ENCODE measurements around the gene EFNA1.

EFNA1 gene

DNA sequence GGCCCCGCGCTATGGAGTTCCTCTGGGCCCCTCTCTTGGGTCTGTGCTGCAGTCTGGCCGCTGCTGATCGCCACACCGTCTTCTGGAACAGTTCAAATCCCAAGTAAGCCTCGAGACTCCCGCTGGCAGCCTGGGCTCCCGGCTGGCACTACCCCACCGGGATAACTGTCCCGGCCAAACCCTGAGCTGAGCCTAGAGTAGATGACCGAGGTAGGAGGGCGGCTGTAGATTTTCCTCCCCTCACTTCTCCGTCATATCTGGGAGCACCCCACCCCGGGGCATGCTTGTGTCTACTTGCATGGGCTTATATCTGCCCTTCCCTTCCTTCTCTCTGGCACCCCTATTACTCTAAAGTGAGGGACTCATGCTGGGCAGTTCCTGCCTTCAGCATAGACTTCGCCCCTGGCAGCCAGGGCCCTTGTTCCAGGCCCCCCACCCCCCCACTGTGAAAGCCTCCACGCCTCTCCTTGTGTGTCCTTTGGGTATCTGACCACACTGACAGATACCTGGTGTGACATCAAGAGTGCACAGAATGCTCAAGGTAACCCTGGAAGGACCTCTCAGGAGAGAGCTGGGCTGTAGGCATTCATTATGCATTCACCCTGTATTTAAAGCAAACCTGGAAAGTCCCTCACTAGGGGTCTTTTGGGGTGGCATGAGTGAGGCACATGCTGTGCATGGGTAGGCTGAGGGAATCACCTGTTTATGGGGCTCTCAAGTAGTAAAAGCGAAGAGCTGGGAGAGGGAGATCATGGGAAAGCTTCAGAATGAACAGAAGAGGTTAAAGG is 485 bp downstream of the EFNA1 start:
- no peak for TF ChIP-seq POLR2A (IDR thresholded peaks at IDR 0.05; ENCODE audit: low read depth, low read length)
- TF ChIP-seq TAF1 (IDR thresholded peaks at IDR 0.05; ENCODE audit: borderline replicate concordance, low read depth, low read length), result no peak
- no peak for TF ChIP-seq POLR2AphosphoS5 (IDR thresholded peaks at IDR 0.05; ENCODE audit: low read depth, low read length)
- FAIRE-seq, result no peak
- DNase-seq (ENCODE audit: insufficient read length), result no peak

DNA sequence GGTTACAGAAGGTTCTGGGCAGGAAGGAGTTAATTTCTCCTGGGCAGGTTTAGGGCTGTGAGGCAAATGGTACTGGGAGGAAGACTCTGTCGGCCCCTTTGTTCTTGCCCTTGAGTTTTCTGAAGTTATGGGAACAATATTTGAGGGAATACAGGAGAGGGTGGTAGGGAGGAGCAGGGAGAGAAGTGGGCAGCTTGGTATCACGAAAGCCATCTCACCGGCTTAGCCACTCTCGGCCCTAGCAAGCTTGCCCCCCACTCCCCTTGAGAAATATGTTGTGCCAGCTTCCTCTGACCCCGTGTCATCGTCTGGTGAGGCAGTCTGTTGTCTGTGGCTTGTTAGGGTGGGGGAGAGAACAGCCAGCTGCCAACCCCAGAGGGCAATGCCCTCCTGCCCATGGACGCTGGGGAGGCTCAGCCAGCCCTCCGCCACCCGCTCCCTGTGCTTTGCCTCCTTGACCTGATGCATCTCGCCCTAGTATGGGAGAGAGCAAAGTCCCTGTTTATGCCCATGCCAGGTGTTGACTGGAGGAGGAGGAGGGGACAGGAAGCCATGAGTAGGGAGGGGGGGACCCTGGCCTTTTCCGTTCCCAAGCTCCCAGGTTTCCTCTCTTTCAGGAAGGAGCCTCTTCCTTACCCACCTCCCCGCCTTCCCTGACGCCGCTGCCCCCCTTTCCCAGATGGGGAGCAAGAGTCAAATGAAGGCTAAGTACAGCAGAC is 1.2 kb downstream of the EFNA1 start:
- DNase-seq (ENCODE audit: insufficient read length), result no peak
- FAIRE-seq, result no peak
- TF ChIP-seq POLR2AphosphoS5 (IDR thresholded peaks at IDR 0.05; ENCODE audit: low read depth, low read length) (no peak), POLR2A (IDR thresholded peaks at IDR 0.05; ENCODE audit: low read depth, low read length) (no peak), TAF1 (IDR thresholded peaks at IDR 0.05; ENCODE audit: borderline replicate concordance, low read depth, low read length) (no peak)

- no peak for FAIRE-seq
- no peak for DNase-seq (ENCODE audit: insufficient read length)
- TF ChIP-seq POLR2A (IDR thresholded peaks at IDR 0.05; ENCODE audit: low read depth, low read length) (no peak), POLR2AphosphoS5 (IDR thresholded peaks at IDR 0.05; ENCODE audit: low read depth, low read length) (no peak), TAF1 (IDR thresholded peaks at IDR 0.05; ENCODE audit: borderline replicate concordance, low read depth, low read length) (no peak)
These were observed 2.8 kb downstream of the EFNA1 start for GRCh38 chr1:155130272-155131006.

GRCh38 chr1:155131285-155131684 is 3.6 kb downstream of the EFNA1 start:
- TF ChIP-seq POLR2AphosphoS5 (IDR thresholded peaks at IDR 0.05; ENCODE audit: low read depth, low read length) (no peak), TAF1 (IDR thresholded peaks at IDR 0.05; ENCODE audit: borderline replicate concordance, low read depth, low read length) (no peak), POLR2A (IDR thresholded peaks at IDR 0.05; ENCODE audit: low read depth, low read length) (no peak)
- no peak for FAIRE-seq
- no peak for DNase-seq (ENCODE audit: insufficient read length)

DNA sequence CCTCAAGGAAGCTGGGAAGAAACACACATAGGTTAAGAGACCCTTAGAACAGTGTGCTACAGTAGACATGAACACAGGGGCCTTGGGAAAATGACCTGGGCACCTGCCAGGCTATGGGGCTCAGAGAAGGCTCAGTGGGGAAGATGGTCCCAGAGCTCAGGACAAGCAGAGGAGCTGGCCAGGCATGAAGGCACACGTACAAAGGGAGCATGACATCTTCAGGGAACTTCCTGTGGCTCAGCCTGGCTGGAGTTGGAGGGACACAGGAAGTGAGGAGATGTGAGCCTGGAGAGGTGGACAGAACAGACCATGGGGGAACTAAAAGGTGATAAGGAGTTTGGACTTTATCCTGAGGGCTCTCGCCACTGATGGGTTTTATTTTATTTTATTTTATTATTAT is 4.2 kb downstream of the EFNA1 start:
- DNase-seq (ENCODE audit: insufficient read length) (no peak), FAIRE-seq (no peak)
- TF ChIP-seq TAF1 (IDR thresholded peaks at IDR 0.05; ENCODE audit: borderline replicate concordance, low read depth, low read length) (no peak), POLR2A (IDR thresholded peaks at IDR 0.05; ENCODE audit: low read depth, low read length) (no peak), POLR2AphosphoS5 (IDR thresholded peaks at IDR 0.05; ENCODE audit: low read depth, low read length) (no peak)

GRCh38 chr1:155133799-155134281 is 6.2 kb downstream of the EFNA1 start:
- FAIRE-seq (no peak), DNase-seq (ENCODE audit: insufficient read length) (no peak)

DNA sequence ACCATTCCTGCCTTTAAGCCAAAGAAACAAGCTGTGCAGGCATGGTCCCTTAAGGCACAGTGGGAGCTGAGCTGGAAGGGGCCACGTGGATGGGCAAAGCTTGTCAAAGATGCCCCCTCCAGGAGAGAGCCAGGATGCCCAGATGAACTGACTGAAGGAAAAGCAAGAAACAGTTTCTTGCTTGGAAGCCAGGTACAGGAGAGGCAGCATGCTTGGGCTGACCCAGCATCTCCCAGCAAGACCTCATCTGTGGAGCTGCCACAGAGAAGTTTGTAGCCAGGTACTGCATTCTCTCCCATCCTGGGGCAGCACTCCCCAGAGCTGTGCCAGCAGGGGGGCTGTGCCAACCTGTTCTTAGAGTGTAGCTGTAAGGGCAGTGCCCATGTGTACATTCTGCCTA is 6.6 kb downstream of the EFNA1 start:
- FAIRE-seq (no peak), DNase-seq (ENCODE audit: insufficient read length) (no peak)
- no peak for TF ChIP-seq TAF1 (IDR thresholded peaks at IDR 0.05; ENCODE audit: borderline replicate concordance, low read depth, low read length)
- no peak for TF ChIP-seq POLR2A (IDR thresholded peaks at IDR 0.05; ENCODE audit: low read depth, low read length)
- TF ChIP-seq POLR2AphosphoS5 (IDR thresholded peaks at IDR 0.05; ENCODE audit: low read depth, low read length), result no peak

More at GRCh38 chr1:155133799-155134281, 6.2 kb downstream of the EFNA1 start:
- TF ChIP-seq POLR2AphosphoS5 (IDR thresholded peaks at IDR 0.05; ENCODE audit: low read depth, low read length) (no peak), POLR2A (IDR thresholded peaks at IDR 0.05; ENCODE audit: low read depth, low read length) (no peak), TAF1 (IDR thresholded peaks at IDR 0.05; ENCODE audit: borderline replicate concordance, low read depth, low read length) (no peak)

GRCh38 chr1:155134880-155135414 is 7.3 kb downstream of the EFNA1 start:
- TF ChIP-seq TAF1 (IDR thresholded peaks at IDR 0.05; ENCODE audit: borderline replicate concordance, low read depth, low read length), result no peak
- TF ChIP-seq POLR2AphosphoS5 (IDR thresholded peaks at IDR 0.05; ENCODE audit: low read depth, low read length), result no peak
- TF ChIP-seq POLR2A (IDR thresholded peaks at IDR 0.05; ENCODE audit: low read depth, low read length), result no peak
- no peak for DNase-seq (ENCODE audit: insufficient read length)
- FAIRE-seq, result no peak

DNA sequence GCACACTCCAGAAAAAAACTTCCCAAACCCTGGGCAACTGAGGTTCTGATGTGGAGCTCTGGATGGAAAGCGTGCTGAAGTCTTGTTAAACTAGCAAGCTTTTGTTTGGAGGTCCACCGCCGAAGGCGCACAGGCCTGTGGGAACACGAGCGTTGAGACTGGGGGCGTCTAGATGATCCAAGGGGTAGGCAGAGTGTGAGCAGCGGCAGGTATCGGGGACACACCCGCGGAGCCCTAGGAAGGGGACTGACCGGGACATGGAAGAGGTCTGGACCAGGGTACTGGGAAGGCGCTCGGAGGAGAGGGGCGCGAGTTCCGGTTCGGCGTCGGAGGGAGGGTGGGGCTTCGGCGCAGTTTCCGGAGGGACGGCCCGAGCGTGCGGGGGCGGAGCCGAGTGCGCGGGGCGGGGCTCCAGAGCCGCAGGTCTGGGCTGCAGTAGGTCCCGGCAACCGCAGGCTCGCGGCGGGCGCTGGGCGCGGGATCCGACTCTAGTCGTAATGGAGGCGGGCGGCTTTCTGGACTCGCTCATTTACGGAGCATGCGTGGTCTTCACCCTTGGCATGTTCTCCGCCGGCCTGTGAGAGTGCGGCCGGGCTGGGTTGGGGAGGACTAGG is 7.8 kb downstream of the EFNA1 start, which contains the start of gene SLC50A1:
Gene SLC50A1 (plus strand): TSS at position 438 of the 614 bp plus-strand sequence. CDS start 60 bp downstream, at position 498.
- FAIRE-seq, result peak; percentile 90
- peak; percentile 93 for DNase-seq (ENCODE audit: insufficient read length)
- TF ChIP-seq POLR2A (IDR thresholded peaks at IDR 0.05; ENCODE audit: low read depth, low read length) (peak; percentile 82), TAF1 (IDR thresholded peaks at IDR 0.05; ENCODE audit: borderline replicate concordance, low read depth, low read length) (0 out of 2 replicates have a peak, but pooled peaks have one; percentile 60), POLR2AphosphoS5 (IDR thresholded peaks at IDR 0.05; ENCODE audit: low read depth, low read length) (peak; percentile 80)

DNA sequence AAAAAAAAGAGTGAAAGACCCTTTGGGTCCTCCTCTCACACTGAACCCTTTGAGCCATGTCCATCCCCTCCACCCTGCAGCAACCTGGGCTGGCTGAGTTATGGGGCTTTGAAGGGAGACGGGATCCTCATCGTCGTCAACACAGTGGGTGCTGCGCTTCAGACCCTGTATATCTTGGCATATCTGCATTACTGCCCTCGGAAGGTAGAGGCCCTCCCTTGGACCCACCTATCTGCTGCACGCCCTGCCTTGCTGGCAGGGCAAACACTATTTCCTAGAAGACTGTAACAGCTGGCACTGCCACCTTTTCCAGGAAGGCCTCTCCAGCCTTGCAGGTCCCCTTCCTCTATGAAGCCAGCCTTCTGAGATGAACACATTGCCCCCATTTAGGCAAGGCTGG is 9.1 kb downstream of the EFNA1 start:
- no peak for DNase-seq (ENCODE audit: insufficient read length)
- FAIRE-seq, result no peak
- TF ChIP-seq POLR2AphosphoS5 (IDR thresholded peaks at IDR 0.05; ENCODE audit: low read depth, low read length), result no peak
- TF ChIP-seq TAF1 (IDR thresholded peaks at IDR 0.05; ENCODE audit: borderline replicate concordance, low read depth, low read length), result no peak
- TF ChIP-seq POLR2A (IDR thresholded peaks at IDR 0.05; ENCODE audit: low read depth, low read length), result no peak
